Raji (cell line): Measurements from ENCODE around the gene FAM187B.

ENCODE experiments used
- POLR2A ChIP-seq: IDR thresholded peaks from 2 replicates; pipeline ENCODE4 v1.6.1; 2011; ENCODE audit warnings: low read depth, low read length, control low read depth; ENCODE audit not compliant: insufficient read depth

FAM187B gene

DNA sequence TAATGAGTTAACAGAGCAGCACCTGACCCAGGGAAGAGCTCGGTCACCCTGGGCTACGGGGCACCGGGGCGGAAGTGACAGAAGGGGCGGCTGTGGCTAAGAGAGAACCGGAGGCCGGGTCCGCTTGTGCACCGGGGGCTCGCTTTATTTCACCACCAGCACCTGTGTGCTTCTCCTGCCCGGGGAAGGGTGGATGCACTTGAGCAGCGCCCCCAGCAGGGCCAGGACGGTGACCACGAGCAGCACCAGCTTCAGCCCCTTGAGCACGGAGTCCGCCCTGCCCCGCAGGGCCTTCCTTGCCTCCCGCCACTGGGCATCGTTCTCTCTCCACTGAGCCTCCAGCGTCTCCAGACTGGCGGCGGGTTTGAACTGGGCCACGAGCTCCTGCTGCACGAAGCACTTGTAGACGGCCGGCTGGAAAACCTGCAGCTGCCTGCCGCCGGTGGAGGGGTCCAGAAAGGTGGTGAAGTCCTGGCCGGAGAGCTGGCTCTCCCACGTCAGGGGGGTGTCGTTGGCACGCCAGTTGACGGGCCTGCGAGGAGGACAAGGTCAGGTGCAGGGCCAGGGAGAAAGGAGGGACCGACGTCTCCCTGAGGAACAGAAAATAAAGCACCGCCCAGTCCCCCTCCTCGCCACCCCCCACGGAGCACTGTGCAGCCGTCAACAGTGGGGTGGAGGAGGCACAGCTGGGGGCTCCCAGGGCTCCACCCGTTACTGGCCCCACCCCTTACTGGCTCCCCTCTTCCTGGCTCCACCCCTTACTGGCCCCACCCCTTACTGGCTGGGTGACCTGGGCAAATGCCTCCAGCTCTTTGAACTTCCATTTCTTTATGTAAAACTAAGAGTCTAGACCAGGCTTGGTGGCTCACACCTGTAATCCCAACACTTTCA lies 3.6 kb downstream of the FAM187B start:
- TF ChIP-seq POLR2A: no peak

- no peak for TF ChIP-seq POLR2A
These were observed 4.6 kb downstream of the FAM187B start for GRCh38 chr19:35223862-35224505.

DNA sequence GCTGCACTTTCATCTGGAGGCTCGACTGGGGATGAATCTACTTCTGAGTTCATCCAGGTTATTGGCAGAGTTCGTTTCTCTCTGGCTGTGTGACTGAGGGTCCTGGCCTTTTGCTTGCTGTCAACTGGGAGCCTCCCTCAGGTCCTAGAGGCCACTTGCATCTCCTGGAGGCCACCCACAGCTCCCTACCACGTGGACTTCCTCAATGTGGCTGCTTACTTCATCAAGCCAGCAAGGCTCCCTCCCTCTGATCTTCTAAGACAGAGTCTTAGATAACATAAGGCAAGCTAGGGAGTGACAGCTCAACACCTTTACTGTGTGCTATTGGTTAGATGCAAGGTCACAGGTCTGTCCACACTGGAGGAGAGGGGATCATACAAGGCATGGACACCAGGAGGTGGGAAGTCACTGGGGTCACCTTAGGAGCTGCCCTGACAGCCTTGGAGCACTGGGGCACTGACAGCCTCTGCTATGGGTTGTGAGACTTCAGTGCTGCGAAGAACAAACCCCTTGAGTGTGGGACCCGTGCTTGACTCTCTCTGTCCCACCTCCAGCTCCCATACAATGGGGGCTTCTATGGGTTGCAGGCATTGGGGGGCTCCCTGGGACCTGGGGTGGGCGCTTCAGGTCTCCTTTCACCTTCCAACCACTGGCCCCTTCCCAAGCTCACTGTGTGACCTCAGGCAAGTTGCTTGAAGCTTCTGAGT lies 5.3 kb downstream of the FAM187B start:
- no peak for TF ChIP-seq POLR2A

- TF ChIP-seq POLR2A: no peak
These were observed 6.0 kb downstream of the FAM187B start for GRCh38 chr19:35222373-35223015.

GRCh38 chr19:35220315-35220921 lies 8.1 kb downstream of the FAM187B start:
- TF ChIP-seq POLR2A: no peak

- no peak for TF ChIP-seq POLR2A
These were observed 9.5 kb downstream of the FAM187B start for GRCh38 chr19:35219008-35219407.

- no peak for TF ChIP-seq POLR2A
These were observed 10.9 kb downstream of the FAM187B start for GRCh38 chr19:35217649-35217990.

DNA sequence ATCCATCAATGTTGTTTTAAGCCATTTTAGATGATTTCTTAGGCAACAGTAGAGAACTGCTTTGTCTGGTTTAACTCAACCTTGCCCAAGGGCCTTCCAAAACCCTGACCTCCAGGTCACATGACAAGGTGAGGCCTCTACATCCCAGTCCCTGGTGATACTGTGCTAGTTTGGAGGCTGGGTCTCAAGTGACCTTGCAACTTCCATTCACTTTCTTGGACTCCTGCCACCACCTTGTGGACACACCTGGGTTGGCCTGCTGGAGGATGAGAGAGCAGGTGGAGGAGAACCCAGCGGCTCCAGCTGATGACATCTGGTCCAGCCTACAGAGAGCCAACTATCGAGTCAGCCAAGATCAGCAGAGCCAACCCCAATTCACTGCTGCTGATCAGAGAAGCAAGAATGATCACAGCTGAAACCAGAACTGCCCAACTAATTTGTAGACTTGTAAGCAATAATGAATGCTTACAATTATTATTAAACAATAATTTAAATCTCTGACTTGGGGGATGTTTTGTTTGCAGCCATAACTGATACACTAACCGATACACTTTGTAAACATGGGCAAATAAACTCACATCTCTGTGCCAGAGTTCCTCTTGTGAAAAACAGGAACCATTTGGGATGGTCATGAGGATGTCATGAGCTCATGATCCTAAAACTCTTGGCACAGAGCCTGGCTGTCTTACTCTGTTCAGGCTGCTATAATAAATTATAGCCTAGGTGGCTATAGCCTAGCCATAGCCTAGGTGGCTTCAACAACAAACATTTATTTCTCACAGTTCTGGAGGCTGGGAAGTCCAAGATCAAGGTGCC lies 11.5 kb downstream of the FAM187B start:
- no peak for TF ChIP-seq POLR2A

GRCh38 chr19:35216016-35216832 lies 12.3 kb downstream of the FAM187B start:
- no peak for TF ChIP-seq POLR2A

- TF ChIP-seq POLR2A: no peak
These were observed 13.6 kb downstream of the FAM187B start for GRCh38 chr19:35214766-35215422.

DNA sequence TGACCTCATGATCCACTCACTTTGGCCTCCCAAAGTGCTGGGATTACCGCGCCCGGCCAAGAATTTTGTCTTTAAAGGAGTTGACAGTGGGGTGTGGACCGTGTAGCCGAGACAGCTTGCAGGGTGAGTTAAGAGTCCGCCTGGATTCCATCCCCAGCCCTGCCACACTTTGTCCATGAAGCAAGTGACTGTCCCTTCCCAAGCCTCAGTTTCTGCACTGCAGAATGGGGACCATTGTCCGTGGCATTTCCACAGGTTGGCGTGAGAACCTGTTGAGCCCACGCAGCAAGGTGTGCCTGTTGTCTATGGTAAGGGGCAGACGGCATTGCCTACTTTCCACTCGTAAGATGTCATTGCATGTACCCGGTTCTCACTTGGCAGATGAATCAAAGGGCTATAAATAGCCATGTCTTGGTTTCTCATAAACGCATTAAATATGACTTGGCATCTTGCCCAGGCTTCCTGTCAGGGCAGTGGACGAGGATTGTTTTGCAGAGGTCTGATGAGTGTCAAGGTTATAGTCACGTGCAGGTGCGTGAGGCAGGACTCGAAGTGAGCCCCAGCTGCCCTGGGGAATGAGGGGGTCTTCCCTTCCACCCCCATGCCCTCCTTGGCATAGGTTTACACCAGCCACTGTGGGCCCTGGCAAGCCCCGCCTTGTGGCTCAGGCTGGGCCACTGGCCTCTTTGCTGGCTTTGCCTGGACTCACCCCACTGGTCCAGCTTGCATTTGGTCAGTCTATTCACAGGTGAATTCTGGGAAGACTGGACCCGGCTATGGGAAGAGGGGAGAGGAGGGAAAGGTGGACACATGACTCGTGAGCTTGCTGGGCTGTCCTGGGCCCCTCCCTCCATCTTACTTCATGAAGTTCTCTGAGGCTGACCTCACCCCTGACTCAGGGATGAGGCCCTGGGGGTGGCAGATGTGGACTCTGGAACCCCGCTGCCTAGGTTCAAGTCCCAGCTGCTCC lies 14.6 kb downstream of the FAM187B start:
- no peak for TF ChIP-seq POLR2A

DNA sequence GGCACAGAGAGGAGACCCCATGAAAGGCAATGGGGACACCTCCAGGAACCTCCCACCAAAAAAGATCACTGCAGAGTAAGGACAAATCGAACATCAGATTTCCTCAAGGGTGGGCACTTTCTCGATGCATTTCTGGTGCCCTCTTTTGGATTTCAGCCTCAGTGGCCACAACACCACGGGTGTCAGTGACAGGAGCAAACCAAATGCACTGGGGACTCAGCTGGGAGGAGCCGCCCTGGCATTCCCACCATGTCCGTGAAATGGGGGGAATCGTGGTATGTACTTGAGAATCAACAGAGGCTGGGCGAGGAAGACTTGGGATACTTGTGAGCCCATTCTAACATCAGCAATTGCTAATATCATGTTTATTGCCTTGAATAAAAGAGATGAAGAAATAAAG lies 16.3 kb downstream of the FAM187B start:
- no peak for TF ChIP-seq POLR2A
